IgD-negative memory B cell (primary cell): ENCODE data around the gene SERPINC1. TPM values are rescaled to one million over a fixed set of nuclear protein-coding genes. Genes with fewer than 3 reads are reported as not detected.
"Not testable (repeated sequence)": the region's sequence is repeated elsewhere in the genome, so short reads cannot be mapped to it uniquely, and the experiment has no call there.

Experiments
- H3K27ac Mint-ChIP-seq, 3 donors: one replicate each; pipeline ENCODE4 v1.8.0; 2020 to 2022; ENCODE audit warnings: mild to moderate bottlenecking in 3 of 3, mixed read lengths in 3 of 3, moderate library complexity in 1 of 3
- H3K27me3 Mint-ChIP-seq: one replicate; pipeline ENCODE4 v1.8.0; 2021; ENCODE audit warnings: mixed read lengths
- H3K36me3 Mint-ChIP-seq: one replicate; pipeline ENCODE4 v1.8.0; 2020; ENCODE audit warnings: mild to moderate bottlenecking, mixed read lengths
- H3K4me1 Mint-ChIP-seq, 3 donors: one replicate each; pipeline ENCODE4 v1.8.0; 2020 to 2022; ENCODE audit warnings: mixed read lengths in 3 of 3, mild to moderate bottlenecking in 1 of 3
- H3K4me3 Mint-ChIP-seq, 4 donors: one replicate each; pipeline ENCODE4 v1.8.0; 2020 to 2022; ENCODE audit warnings: mild to moderate bottlenecking in 4 of 4, mixed read lengths in 4 of 4, moderate library complexity in 3 of 4
- H3K9me3 Mint-ChIP-seq, 3 donors: one replicate each; pipeline ENCODE4 v1.8.0; 2020 to 2021; ENCODE audit warnings: mixed read lengths in 3 of 3, mild to moderate bottlenecking in 1 of 3
- polyA plus RNA-seq: library from polyadenylated mRNA; unstranded; fragments of 300-500 nt; fragmentation: Illumina TruSeq; gene quantifications from one replicate; pipeline ENCODE4 v1.2.3, GENCODE V29; 2021

SERPINC1 gene
- polyA plus RNA-seq, result not detected

GRCh38 chr1:173917149-173917548 lies at the start of gene SERPINC1:
TSS of gene SERPINC1 (minus strand) at chr1:173917327. CDS start at chr1:173917259, 68 bp downstream.
- Mint-ChIP-seq H3K9me3 (no peaks in the 10 kb centered on the region), H3K4me3 (no peak within 1 kb of the TSS), H3K4me1 (no peaks in the 10 kb centered on the region), H3K27me3 (no peaks in the 10 kb centered on the region), H3K36me3 (no peaks in the 10 kb centered on the region), H3K27ac (no peak within 1 kb of the TSS)

- H3K27me3 Mint-ChIP-seq, H3K4me3 Mint-ChIP-seq, H3K4me1 Mint-ChIP-seq, H3K36me3 Mint-ChIP-seq, H3K27ac Mint-ChIP-seq, H3K9me3 Mint-ChIP-seq: not testable (repeated sequence)
Observed at GRCh38 chr1:173965896-173966295, 48.8 kb upstream of the SERPINC1 start.

- no peaks in the 10 kb centered on the region for H3K9me3 Mint-ChIP-seq
- H3K27ac Mint-ChIP-seq, result no peak overlapping the region
- H3K4me1 Mint-ChIP-seq, result peaks cover 0 to 1% (median 0%) of the 10 kb centered on the region in 3 donors
- H3K4me3 Mint-ChIP-seq, result no peak overlapping the region
- H3K27me3 Mint-ChIP-seq, result no peaks in the 10 kb centered on the region
- H3K36me3 Mint-ChIP-seq, result peaks cover 6% of the 10 kb centered on the region
Observed at GRCh38 chr1:173963477-173963876, 46.4 kb upstream of the SERPINC1 start.

GRCh38 chr1:173960625-173961024 lies 43.5 kb upstream of the SERPINC1 start:
- no peaks in the 10 kb centered on the region for H3K9me3 Mint-ChIP-seq
- H3K36me3 Mint-ChIP-seq, result peaks cover 6% of the 10 kb centered on the region
- no peak overlapping the region for H3K27ac Mint-ChIP-seq
- H3K4me3 Mint-ChIP-seq, result no peak overlapping the region
- no peaks in the 10 kb centered on the region for H3K27me3 Mint-ChIP-seq
- H3K4me1 Mint-ChIP-seq, result peaks cover 0 to 1% (median 0%) of the 10 kb centered on the region in 3 donors

GRCh38 chr1:173954179-173954578 lies 37.1 kb upstream of the SERPINC1 start:
- Mint-ChIP-seq H3K4me3 (no peak overlapping the region), H3K4me1 (peaks cover 0 to 4% (median 0%) of the 10 kb centered on the region in 3 donors), H3K9me3 (no peaks in the 10 kb centered on the region), H3K36me3 (peaks cover 4% of the 10 kb centered on the region), H3K27ac (no peak overlapping the region), H3K27me3 (no peaks in the 10 kb centered on the region)

GRCh38 chr1:173948594-173948993 lies 31.5 kb upstream of the SERPINC1 start:
- no peaks in the 10 kb centered on the region for H3K27me3 Mint-ChIP-seq
- peaks cover 6% of the 10 kb centered on the region for H3K36me3 Mint-ChIP-seq
- no peak overlapping the region for H3K4me3 Mint-ChIP-seq
- no peaks in the 10 kb centered on the region for H3K4me1 Mint-ChIP-seq
- no peaks in the 10 kb centered on the region for H3K9me3 Mint-ChIP-seq
- H3K27ac Mint-ChIP-seq, result no peak overlapping the region

GRCh38 chr1:173946380-173946921 lies 29.3 kb upstream of the SERPINC1 start:
- Mint-ChIP-seq H3K4me1 (no peaks in the 10 kb centered on the region), H3K9me3 (no peaks in the 10 kb centered on the region), H3K4me3 (no peak overlapping the region), H3K27me3 (no peaks in the 10 kb centered on the region), H3K27ac (peak overlapping the region in 1 of 3 donors; percentile 13), H3K36me3 (peaks cover 9% of the 10 kb centered on the region)

GRCh38 chr1:173937062-173937461 lies 19.9 kb upstream of the SERPINC1 start:
- H3K4me3 Mint-ChIP-seq, result no peak overlapping the region
- no peaks in the 10 kb centered on the region for H3K9me3 Mint-ChIP-seq
- peaks cover 5% of the 10 kb centered on the region for H3K36me3 Mint-ChIP-seq
- no peak overlapping the region for H3K27ac Mint-ChIP-seq
- no peaks in the 10 kb centered on the region for H3K27me3 Mint-ChIP-seq
- H3K4me1 Mint-ChIP-seq, result peaks cover 0 to 4% (median 0%) of the 10 kb centered on the region in 3 donors

GRCh38 chr1:173934440-173934839 lies 17.3 kb upstream of the SERPINC1 start:
- Mint-ChIP-seq H3K27ac (peak overlapping the region in 1 of 3 donors; percentile 76), H3K9me3 (no peaks in the 10 kb centered on the region), H3K4me3 (no peak overlapping the region), H3K27me3 (no peaks in the 10 kb centered on the region), H3K4me1 (no peaks in the 10 kb centered on the region), H3K36me3 (peaks cover 2% of the 10 kb centered on the region)

GRCh38 chr1:173930541-173930940 lies 13.4 kb upstream of the SERPINC1 start:
- H3K4me1 Mint-ChIP-seq, H3K9me3 Mint-ChIP-seq, H3K27me3 Mint-ChIP-seq, H3K27ac Mint-ChIP-seq, H3K36me3 Mint-ChIP-seq, H3K4me3 Mint-ChIP-seq: not testable (repeated sequence)

GRCh38 chr1:173925306-173926242 lies 8.4 kb upstream of the SERPINC1 start:
- H3K4me3 Mint-ChIP-seq, result no peak overlapping the region
- H3K36me3 Mint-ChIP-seq, result peaks cover 3% of the 10 kb centered on the region
- H3K27ac Mint-ChIP-seq, result no peak overlapping the region
- H3K27me3 Mint-ChIP-seq, result no peaks in the 10 kb centered on the region
- no peaks in the 10 kb centered on the region for H3K4me1 Mint-ChIP-seq
- no peaks in the 10 kb centered on the region for H3K9me3 Mint-ChIP-seq

GRCh38 chr1:173920861-173921260 lies 3.7 kb upstream of the SERPINC1 start:
- H3K9me3 Mint-ChIP-seq, result no peaks in the 10 kb centered on the region
- no peaks in the 10 kb centered on the region for H3K27me3 Mint-ChIP-seq
- no peak overlapping the region for H3K4me3 Mint-ChIP-seq

GRCh38 chr1:173917635-173918493 lies 737 bp upstream of the SERPINC1 start:
- Mint-ChIP-seq H3K4me1 (no peaks in the 10 kb centered on the region), H3K27me3 (no peaks in the 10 kb centered on the region), H3K9me3 (no peaks in the 10 kb centered on the region), H3K36me3 (no peaks in the 10 kb centered on the region), H3K27ac (no peak overlapping the region), H3K4me3 (no peak overlapping the region)

More at GRCh38 chr1:173920861-173921260, 3.7 kb upstream of the SERPINC1 start:
- peaks cover 2% of the 10 kb centered on the region for H3K36me3 Mint-ChIP-seq
- no peak overlapping the region for H3K27ac Mint-ChIP-seq
- no peaks in the 10 kb centered on the region for H3K4me1 Mint-ChIP-seq

- no peak overlapping the region for H3K4me3 Mint-ChIP-seq
- no peak overlapping the region for H3K27ac Mint-ChIP-seq
Observed at GRCh38 chr1:173916667-173917066, 460 bp downstream of the SERPINC1 start.

GRCh38 chr1:173915596-173915995 lies 1.5 kb downstream of the SERPINC1 start:
- H3K4me1 Mint-ChIP-seq, result no peaks in the 10 kb centered on the region
- H3K27me3 Mint-ChIP-seq, result no peaks in the 10 kb centered on the region
- no peak overlapping the region for H3K4me3 Mint-ChIP-seq
- H3K9me3 Mint-ChIP-seq, result no peaks in the 10 kb centered on the region
- H3K27ac Mint-ChIP-seq, result no peak overlapping the region
- H3K36me3 Mint-ChIP-seq, result no peaks in the 10 kb centered on the region

More at GRCh38 chr1:173916667-173917066, 460 bp downstream of the SERPINC1 start:
- no peaks in the 10 kb centered on the region for H3K36me3 Mint-ChIP-seq
- H3K4me1 Mint-ChIP-seq, result no peaks in the 10 kb centered on the region
- H3K9me3 Mint-ChIP-seq, result no peaks in the 10 kb centered on the region
- no peaks in the 10 kb centered on the region for H3K27me3 Mint-ChIP-seq
